NT2/D1 (cell line): ENCODE measurements around the gene MCAT.
"Not testable (repeated sequence)": the region's sequence is repeated elsewhere in the genome, so short reads cannot be mapped to it uniquely, and the experiment has no call there.

Experiments used
- SUZ12 ChIP-seq: IDR thresholded peaks from 2 replicates; pipeline ENCODE4 v1.6.1; 2011; ENCODE audit not compliant: insufficient read length, insufficient read depth; ENCODE audit errors: extremely low read depth
- YY1 ChIP-seq: IDR thresholded peaks from 2 replicates; pipeline ENCODE4 v1.6.1; 2011; ENCODE audit not compliant: insufficient read length, insufficient read depth

DNA sequence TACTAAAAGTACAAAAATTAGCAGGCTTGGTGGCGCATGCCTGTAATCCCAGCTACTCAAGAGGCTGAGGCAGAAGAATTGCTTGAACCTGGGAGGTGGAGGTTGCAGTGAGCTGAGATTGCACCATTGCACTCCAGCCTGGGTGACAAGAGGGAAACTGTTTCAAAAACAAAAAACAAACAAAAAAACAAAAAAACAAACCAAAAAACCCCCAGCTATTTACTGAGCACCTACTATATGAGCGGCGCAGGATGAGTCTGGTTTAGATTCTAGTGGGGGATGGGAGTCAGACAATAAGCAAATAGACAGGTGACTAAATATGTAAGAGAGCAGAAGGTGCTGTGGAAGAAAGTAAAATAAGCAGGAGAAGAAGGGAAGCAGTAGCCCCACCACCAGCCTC is 38.2 kb downstream of the MCAT start:
- not testable (repeated sequence) for TF ChIP-seq SUZ12, YY1
